Natural killer cell treated with Interleukin-12 subunit alpha and Interleukin-12 subunit beta and Interleukin-15 and Interleukin-18, amount 100 ng/mL, for 72 hours (primary cell): ENCODE measurements around the gene KCNK18. TPM values are rescaled to one million over a fixed set of nuclear protein-coding genes. Genes with fewer than 3 reads are reported as not detected.

ENCODE experiments used
- ATAC-seq, 2 donors: fragments of 150-1000 bp; cut with Tn5 transposase in 1 of 2; sonication (Bioruptor Pico), chemical (Tn5 transposase) in 1 of 2; 2 replicates each; pipeline ENCODE4 v1.10.0; 2021
- DNase-seq: peaks from one replicate; pipeline ENCODE4 v3.0.0; 2022; ENCODE audit warnings: low spot score
- H3K27ac Mint-ChIP-seq, 2 donors: 1 replicate in 1 of 2; 2 replicates in 1 of 2; pipeline ENCODE4 v1.8.0; 2022; ENCODE audit warnings: mixed read lengths in 2 of 2, mild to moderate bottlenecking in 1 of 2, moderate library complexity in 1 of 2
- H3K27me3 Mint-ChIP-seq, 2 donors: 1 replicate in 1 of 2; 2 replicates in 1 of 2; pipeline ENCODE4 v1.8.0; 2022; ENCODE audit warnings: mixed read lengths in 2 of 2
- H3K36me3 Mint-ChIP-seq: one replicate; pipeline ENCODE4 v1.8.0; 2022; ENCODE audit warnings: mixed read lengths
- H3K4me1 Mint-ChIP-seq, 2 donors: 1 replicate in 1 of 2; 2 replicates in 1 of 2; pipeline ENCODE4 v1.8.0; 2022; ENCODE audit warnings: low read depth in 2 of 2, mixed read lengths in 2 of 2, mild to moderate bottlenecking in 1 of 2
- H3K4me3 Mint-ChIP-seq: one replicate; pipeline ENCODE4 v1.8.0; 2022; ENCODE audit warnings: mixed read lengths
- H3K9me3 Mint-ChIP-seq: 2 replicates; pipeline ENCODE4 v1.8.0; 2022; ENCODE audit warnings: mixed read lengths
- total RNA-seq, 2 donors: library from RNA; stranded (reverse); gene quantifications; one replicate each; pipeline ENCODE4 v1.2.3, GENCODE V29; 2022

KCNK18 gene
- total RNA-seq, 2 donors from 2014 or later: not detected

DNA sequence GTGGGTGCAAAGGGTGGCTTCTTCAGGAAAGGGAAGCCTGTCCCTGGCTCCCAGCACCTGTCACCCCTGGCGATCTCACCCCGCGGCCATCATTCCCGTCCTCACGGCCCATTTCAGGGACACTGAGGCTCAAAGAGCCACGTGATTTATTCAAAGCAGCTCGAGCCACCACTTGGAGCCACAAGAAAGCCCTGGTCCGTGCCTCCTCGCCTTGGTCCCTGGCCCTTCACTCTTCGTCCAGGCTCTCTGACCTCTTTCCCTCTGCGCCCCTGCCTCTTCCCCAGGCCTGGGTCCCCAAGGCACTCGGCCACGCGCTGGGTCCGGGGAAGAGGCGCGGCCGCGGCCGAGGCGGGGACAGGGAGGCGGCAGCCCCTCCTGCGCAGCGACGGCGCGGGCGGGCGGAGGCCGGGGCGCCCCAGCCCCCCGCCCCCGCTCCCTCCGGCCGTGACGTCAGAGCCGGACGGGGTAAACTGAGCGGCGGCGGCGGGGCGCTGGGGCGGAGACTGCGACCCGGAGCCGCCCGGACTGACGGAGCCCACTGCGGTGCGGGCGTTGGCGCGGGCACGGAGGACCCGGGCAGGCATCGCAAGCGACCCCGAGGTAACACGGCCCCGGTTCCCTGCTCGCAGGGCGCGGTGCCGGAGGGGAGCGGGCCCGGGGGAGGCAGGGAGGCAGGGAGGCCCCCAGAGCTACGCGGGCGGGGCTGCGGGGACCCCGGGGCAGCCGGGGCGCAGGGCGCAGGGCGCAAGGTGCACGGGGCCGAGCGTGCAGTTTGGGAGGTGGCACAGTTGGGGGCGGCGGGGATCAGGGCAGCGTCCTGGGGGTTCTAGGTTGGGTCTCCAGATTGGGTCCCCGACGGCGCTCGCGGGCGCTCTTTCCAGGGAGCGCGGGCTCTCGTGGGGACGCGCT lies 43.6 kb downstream of the KCNK18 start, which contains the start of gene SLC18A2:
Gene SLC18A2 (plus strand): TSS at position 494 of the 909 bp plus-strand sequence. CDS start 580 bp downstream, outside the sequence.
- H3K36me3 Mint-ChIP-seq: no peaks in the 10 kb centered on the region
- no peaks in the 10 kb centered on the region for H3K9me3 Mint-ChIP-seq
- H3K27me3 Mint-ChIP-seq: peaks cover 36 to 42% of the 10 kb centered on the region in 2 donors
- ATAC-seq (peak; percentile 11 to 22), DNase-seq (no peak)
- H3K27ac Mint-ChIP-seq: no peak within 1 kb of the TSS
- peaks cover 5 to 6% of the 10 kb centered on the region in 2 donors for H3K4me1 Mint-ChIP-seq
- H3K4me3 Mint-ChIP-seq: no peak within 1 kb of the TSS

GRCh38 chr10:117241541-117242462 lies 44.5 kb downstream of the KCNK18 start:
- peaks cover 31 to 42% of the 10 kb centered on the region in 2 donors for H3K27me3 Mint-ChIP-seq
- no peaks in the 10 kb centered on the region for H3K9me3 Mint-ChIP-seq
- H3K4me3 Mint-ChIP-seq: no peak overlapping the region
- peak; percentile 31 to 45 for ATAC-seq
- H3K27ac Mint-ChIP-seq: no peak overlapping the region
- H3K36me3 Mint-ChIP-seq: no peaks in the 10 kb centered on the region
- peaks cover 5 to 6% of the 10 kb centered on the region in 2 donors for H3K4me1 Mint-ChIP-seq
- no peak for DNase-seq

DNA sequence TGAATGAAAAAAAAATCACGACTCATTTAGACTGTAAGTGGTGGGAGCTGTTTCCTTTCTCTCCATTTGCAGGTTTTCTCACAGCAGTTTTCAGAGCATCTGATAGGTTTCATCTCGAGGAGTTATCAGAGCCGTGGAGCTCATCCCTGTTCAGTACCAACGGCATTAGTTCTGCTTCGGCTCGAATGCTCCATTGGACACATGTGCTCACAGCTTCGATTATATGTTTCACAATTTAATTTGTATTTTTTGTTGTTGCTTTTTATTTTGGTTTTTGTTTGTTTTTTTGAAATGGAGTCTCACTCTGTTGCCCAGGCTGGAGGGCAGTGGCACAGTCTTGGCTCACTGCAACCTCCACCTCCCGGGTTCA lies 45.2 kb downstream of the KCNK18 start:
- H3K4me1 Mint-ChIP-seq: peaks cover 2 to 4% of the 10 kb centered on the region in 2 donors
- peaks cover 31 to 42% of the 10 kb centered on the region in 2 donors for H3K27me3 Mint-ChIP-seq
- H3K27ac Mint-ChIP-seq: no peak overlapping the region
- no peak overlapping the region for H3K4me3 Mint-ChIP-seq
- DNase-seq (no peak), ATAC-seq (no peak)
- no peaks in the 10 kb centered on the region for H3K9me3 Mint-ChIP-seq
- no peaks in the 10 kb centered on the region for H3K36me3 Mint-ChIP-seq

DNA sequence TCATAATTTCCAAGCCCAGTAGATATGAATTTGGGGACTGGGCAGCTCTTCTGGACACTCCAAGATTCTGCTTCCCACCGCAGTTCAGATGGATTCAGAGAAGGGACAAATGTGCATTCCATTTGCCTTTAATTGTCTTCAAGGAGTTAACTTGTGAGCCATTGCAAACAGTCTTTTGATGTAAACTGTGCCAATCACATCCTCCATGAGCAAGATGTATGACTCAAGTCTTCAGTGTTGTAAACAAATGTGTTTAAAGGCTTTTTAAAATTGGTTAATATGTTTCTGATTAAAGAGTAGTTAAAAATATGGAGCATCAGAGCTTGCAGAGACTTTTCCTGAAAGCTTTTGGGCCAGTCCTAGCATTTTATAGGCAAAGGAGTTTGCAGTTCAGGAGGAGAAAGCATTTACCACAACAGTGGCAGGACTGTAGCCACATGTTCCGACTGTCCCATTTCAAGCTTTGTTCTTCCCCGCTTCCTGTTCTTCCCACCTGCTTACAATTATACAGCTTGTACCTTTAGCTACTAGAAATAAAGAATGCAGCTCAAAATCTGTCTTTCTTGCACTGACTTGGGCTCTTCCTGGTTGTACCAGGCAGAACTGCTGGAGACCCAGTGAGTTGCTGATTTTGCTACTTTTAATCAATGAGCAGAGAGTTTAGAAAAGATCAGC lies 49.8 kb downstream of the KCNK18 start:
- no peak overlapping the region for H3K4me3 Mint-ChIP-seq
- no peaks in the 10 kb centered on the region for H3K9me3 Mint-ChIP-seq
- no peak overlapping the region for H3K27ac Mint-ChIP-seq
- peaks cover 4 to 6% of the 10 kb centered on the region in 2 donors for H3K4me1 Mint-ChIP-seq
- peaks cover 35 to 36% of the 10 kb centered on the region in 2 donors for H3K27me3 Mint-ChIP-seq
- no peak for ATAC-seq
- H3K36me3 Mint-ChIP-seq: no peaks in the 10 kb centered on the region
- DNase-seq: no peak

DNA sequence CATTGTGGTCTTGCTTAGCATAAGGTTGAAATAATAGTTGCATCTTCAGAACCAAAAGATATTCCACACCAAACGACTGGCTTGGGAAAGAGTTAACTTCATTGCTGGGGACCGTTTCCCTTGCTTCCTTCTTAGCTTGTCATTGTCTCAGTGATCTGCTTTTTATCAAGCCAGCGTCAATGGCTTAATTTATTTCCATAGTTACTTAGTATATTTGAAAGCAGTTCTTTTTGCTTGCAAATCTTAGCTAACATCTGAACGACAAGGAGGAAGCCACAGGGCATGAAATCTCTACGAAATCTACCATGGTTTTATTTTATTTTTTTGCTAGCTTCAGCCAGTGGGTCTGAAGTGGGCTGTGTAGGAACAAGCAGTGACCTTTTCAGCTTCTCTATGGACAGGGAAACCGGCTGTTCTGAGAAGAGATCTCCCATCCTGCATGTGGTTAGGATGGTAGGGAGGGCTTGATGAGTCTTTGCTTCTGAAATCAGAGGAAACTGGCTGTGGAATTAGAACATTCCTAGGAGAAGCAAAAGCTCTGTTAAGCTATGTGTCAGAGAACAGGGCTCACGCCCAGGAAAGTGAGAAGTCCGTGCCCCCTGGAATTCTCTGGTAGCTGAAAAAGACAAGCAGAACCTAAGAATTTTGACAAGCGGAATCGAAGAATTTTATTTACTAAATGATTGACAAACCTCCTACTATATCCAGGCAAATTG lies 51.6 kb downstream of the KCNK18 start:
- no peak overlapping the region for H3K27ac Mint-ChIP-seq
- ATAC-seq: no peak
- no peak for DNase-seq
- peak overlapping the region; percentile 27 for H3K4me3 Mint-ChIP-seq
- H3K9me3 Mint-ChIP-seq: no peaks in the 10 kb centered on the region
- H3K4me1 Mint-ChIP-seq: peaks cover 4 to 6% of the 10 kb centered on the region in 2 donors
- peaks cover 21 to 27% of the 10 kb centered on the region in 2 donors for H3K27me3 Mint-ChIP-seq
- H3K36me3 Mint-ChIP-seq: no peaks in the 10 kb centered on the region

GRCh38 chr10:117249493-117250093 lies 52.3 kb downstream of the KCNK18 start:
- ATAC-seq: no peak
- Mint-ChIP-seq H3K4me3 (no peak overlapping the region), H3K27me3 (peaks cover 16 to 24% of the 10 kb centered on the region in 2 donors), H3K4me1 (peaks cover 4 to 6% of the 10 kb centered on the region in 2 donors), H3K27ac (no peak overlapping the region), H3K9me3 (no peaks in the 10 kb centered on the region), H3K36me3 (no peaks in the 10 kb centered on the region)
- no peak for DNase-seq

GRCh38 chr10:117250411-117250810 lies 53.1 kb downstream of the KCNK18 start:
- DNase-seq: no peak
- H3K9me3 Mint-ChIP-seq: no peaks in the 10 kb centered on the region
- peaks cover 4 to 6% of the 10 kb centered on the region in 2 donors for H3K4me1 Mint-ChIP-seq
- no peak overlapping the region for H3K27ac Mint-ChIP-seq
- H3K27me3 Mint-ChIP-seq: peaks cover 8 to 21% of the 10 kb centered on the region in 2 donors
- H3K4me3 Mint-ChIP-seq: no peak overlapping the region
- no peak for ATAC-seq
- no peaks in the 10 kb centered on the region for H3K36me3 Mint-ChIP-seq

DNA sequence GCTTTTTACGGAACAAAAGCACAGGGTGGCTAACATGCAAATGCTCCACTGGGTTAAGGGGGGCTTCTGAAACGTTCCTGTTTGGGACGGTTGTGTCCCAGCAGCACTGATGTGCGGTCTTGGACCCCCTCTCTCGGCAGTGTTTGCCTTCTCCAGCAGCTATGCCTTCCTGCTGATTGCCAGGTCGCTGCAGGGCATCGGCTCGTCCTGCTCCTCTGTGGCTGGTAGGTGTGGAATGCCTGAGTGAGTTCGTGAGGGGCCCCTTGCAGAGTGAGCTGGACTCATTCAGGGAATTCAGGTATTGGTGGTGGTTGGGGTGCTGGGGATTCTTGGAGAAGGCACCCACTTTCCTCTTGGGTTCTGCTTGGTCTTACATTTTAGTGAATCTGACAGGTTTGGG lies 56.6 kb downstream of the KCNK18 start:
- no peak overlapping the region for H3K4me3 Mint-ChIP-seq
- H3K27me3 Mint-ChIP-seq: peaks cover 11 to 21% of the 10 kb centered on the region in 2 donors
- peaks cover 3 to 5% of the 10 kb centered on the region in 2 donors for H3K4me1 Mint-ChIP-seq
- ATAC-seq: no peak
- no peak for DNase-seq
- no peak overlapping the region for H3K27ac Mint-ChIP-seq
- no peaks in the 10 kb centered on the region for H3K9me3 Mint-ChIP-seq
- H3K36me3 Mint-ChIP-seq: no peaks in the 10 kb centered on the region

DNA sequence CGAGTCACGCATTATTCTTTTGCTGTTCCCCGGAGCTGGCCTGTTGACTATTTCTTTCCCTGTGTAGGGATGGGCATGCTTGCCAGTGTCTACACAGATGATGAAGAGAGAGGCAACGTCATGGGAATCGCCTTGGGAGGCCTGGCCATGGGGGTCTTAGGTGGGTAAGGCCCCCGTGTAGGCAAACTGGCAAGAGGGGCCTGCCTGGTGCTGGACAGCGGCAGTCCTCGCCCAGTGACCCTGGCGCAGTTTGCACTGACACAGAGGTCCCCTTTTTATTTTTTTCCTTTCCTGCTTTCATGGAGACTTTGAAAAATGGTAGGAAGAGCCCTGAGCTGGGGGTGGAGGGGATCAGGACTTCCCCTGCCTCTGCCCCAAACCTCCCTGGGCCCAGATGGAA lies 57.0 kb downstream of the KCNK18 start:
- ATAC-seq (no peak), DNase-seq (no peak)
- H3K4me1 Mint-ChIP-seq: peaks cover 3% of the 10 kb centered on the region in 2 donors
- H3K9me3 Mint-ChIP-seq: no peaks in the 10 kb centered on the region
- no peaks in the 10 kb centered on the region for H3K36me3 Mint-ChIP-seq
- H3K27ac Mint-ChIP-seq: no peak overlapping the region
- no peak overlapping the region for H3K4me3 Mint-ChIP-seq
- H3K27me3 Mint-ChIP-seq: peaks cover 16 to 22% of the 10 kb centered on the region in 2 donors

GRCh38 chr10:117254774-117255735 lies 57.8 kb downstream of the KCNK18 start:
- DNase-seq (no peak), ATAC-seq (no peak)
- H3K9me3 Mint-ChIP-seq: no peaks in the 10 kb centered on the region
- no peaks in the 10 kb centered on the region for H3K36me3 Mint-ChIP-seq
- H3K27ac Mint-ChIP-seq: no peak overlapping the region
- peaks cover 8 to 9% of the 10 kb centered on the region in 2 donors for H3K4me1 Mint-ChIP-seq
- H3K27me3 Mint-ChIP-seq: peaks cover 23 to 27% of the 10 kb centered on the region in 2 donors
- no peak overlapping the region for H3K4me3 Mint-ChIP-seq

GRCh38 chr10:117255835-117256460 lies 58.7 kb downstream of the KCNK18 start:
- Mint-ChIP-seq H3K4me1 (peaks cover 12% of the 10 kb centered on the region in 2 donors), H3K9me3 (no peaks in the 10 kb centered on the region), H3K4me3 (no peak overlapping the region), H3K27me3 (peaks cover 29 to 30% of the 10 kb centered on the region in 2 donors), H3K36me3 (no peaks in the 10 kb centered on the region), H3K27ac (no peak overlapping the region)
- DNase-seq: no peak
- peak; percentile 14 to 22 for ATAC-seq
